Measurements from ENCODE around the gene TAT.

DNA sequence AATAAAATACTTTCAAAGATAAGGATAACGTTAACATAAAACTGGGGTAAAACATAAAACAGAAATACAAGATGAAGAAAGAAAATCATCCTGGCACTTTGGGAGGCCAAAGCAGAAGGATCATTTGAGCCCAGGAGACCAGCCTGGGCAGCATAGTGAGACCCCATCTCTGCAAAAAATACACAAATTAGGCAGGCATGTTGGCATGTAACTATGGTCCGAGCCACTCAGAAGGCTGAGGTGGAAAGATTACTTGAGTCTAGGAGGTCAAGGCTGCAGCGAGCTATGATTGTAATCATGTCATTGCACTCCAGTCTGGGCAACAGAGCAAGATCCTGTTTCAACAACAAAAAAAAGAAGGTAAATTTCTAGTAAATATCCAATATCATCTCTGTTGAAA lies 19.6 kb downstream of the TAT start:
- TF ChIP-seq, protein P1, sequence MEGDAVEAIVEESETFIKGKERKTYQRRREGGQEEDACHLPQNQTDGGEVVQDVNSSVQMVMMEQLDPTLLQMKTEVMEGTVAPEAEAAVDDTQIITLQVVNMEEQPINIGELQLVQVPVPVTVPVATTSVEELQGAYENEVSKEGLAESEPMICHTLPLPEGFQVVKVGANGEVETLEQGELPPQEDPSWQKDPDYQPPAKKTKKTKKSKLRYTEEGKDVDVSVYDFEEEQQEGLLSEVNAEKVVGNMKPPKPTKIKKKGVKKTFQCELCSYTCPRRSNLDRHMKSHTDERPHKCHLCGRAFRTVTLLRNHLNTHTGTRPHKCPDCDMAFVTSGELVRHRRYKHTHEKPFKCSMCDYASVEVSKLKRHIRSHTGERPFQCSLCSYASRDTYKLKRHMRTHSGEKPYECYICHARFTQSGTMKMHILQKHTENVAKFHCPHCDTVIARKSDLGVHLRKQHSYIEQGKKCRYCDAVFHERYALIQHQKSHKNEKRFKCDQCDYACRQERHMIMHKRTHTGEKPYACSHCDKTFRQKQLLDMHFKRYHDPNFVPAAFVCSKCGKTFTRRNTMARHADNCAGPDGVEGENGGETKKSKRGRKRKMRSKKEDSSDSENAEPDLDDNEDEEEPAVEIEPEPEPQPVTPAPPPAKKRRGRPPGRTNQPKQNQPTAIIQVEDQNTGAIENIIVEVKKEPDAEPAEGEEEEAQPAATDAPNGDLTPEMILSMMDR (IDR thresholded peaks at IDR 0.05; ENCODE audit: low read length) = no peak
- TF ChIP-seq EZH2 (optimal IDR thresholded peaks at IDR 0.05; ENCODE audit: low read depth, low read length) (no peak), EZH2phosphoT487 (IDR thresholded peaks at IDR 0.05; ENCODE audit: low read length) (no peak)

All from MM.1S (cell line).